GM13977 (cell line): ENCODE results near the gene DLGAP4.

Source experiments
- DNase-seq: peaks from one replicate; pipeline ENCODE4 v3.0.0; 2012; ENCODE audit warnings: low spot score
- CTCF ChIP-seq: IDR thresholded peaks from 2 replicates; pipeline ENCODE4 v1.5.1; 2012; ENCODE audit warnings: mild to moderate bottlenecking, control low read depth; ENCODE audit not compliant: insufficient read depth; ENCODE audit errors: extremely low read depth, missing control alignments
- in situ Hi-C: fragments of 300-500 bp; cut with MboI; formaldehyde crosslinking; loops from one replicate; pipeline ENCODE4 v1.12.0; 2022; ENCODE audit warnings: low sequenced_read_pairs, low pct_unique_long_range_greater_than_20kb, mixed read lengths, inconsistent platforms; ENCODE audit not compliant: unreplicated experiment

Gene DLGAP4

GRCh38 chr20:36390269-36390668, 84.1 kb downstream of the DLGAP4 start:
- TF ChIP-seq CTCF: no peak
- in situ Hi-C loops: no loop called here
- DNase-seq: no peak

GRCh38 chr20:36390719-36391415, 84.7 kb downstream of the DLGAP4 start:
- DNase-seq: no peak
- TF ChIP-seq CTCF: no peak
- in situ Hi-C loops: no loop called here

- in situ Hi-C loops: no loop called here
- no peak for TF ChIP-seq CTCF
- DNase-seq: no peak
These were observed 85.3 kb downstream of the DLGAP4 start for GRCh38 chr20:36391456-36391855.

GRCh38 chr20:36391955-36392354, 85.8 kb downstream of the DLGAP4 start:
- DNase-seq: no peak
- TF ChIP-seq CTCF: no peak
- in situ Hi-C loops: no loop called here

GRCh38 chr20:36392989-36393388, 86.8 kb downstream of the DLGAP4 start:
- DNase-seq: no peak
- in situ Hi-C loops: no loop called here
- TF ChIP-seq CTCF: no peak

GRCh38 chr20:36394340-36394965, 88.3 kb downstream of the DLGAP4 start:
- no peak for TF ChIP-seq CTCF
- DNase-seq: no peak
- in situ Hi-C loops: no loop called here
